Measurements from ENCODE around the gene ADAMTS15. TPM values are rescaled to one million over a fixed set of nuclear protein-coding genes. Genes with fewer than 3 reads are reported as not detected.

The ADAMTS15 gene
- total and polyA plus RNA-seq, 2 of the 4 experiments (the other 2 are of a cell fraction), result 3.0 to 5.0 TPM

DNA sequence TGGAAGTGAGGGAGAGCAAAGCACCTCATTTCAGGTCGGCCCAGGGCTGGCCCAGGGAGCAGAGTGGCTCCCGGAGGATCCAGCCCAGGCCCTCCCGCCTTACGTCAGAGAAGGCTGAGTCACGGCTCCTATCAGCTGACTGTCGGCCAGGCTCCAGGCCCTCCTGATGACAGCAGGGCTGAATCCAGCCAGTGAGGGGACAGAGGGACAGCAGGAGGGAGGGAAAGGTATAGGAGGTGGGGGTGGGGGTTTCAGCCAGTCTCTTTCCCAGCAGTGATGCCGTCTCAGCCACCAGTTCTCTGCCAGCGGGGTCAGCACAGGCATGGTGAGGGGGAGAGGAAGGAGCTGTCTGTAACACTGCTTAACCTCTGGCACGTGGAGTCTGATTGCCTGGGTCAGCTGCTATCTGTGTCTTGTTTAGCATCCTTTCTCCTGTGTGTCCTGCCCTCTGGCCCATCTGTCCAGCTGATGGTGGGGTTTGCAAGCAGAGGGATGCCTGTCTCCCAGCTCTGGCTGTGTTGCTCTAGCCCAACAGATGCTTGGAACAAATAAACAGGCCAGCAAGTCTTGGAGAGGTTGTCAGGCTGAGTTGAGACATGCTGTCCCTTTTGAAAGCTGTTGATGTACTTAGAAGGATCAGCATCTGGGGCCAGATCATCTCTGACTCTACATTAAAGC is 74.0 kb downstream of the ADAMTS15 start:
- peak overlapping the region; percentile 95 for H3K27ac ChIP-seq (ENCODE audit: insufficient read depth, low read length)
- H2AK9ac ChIP-seq (replicated peaks; ENCODE audit: low read depth, low read length, poor library complexity), result peak overlapping the region; percentile 91
- POLR2A ChIA-PET (ENCODE audit: unreplicated experiment), result no interaction called here
- peak overlapping the region; percentile 87 for H3K4ac ChIP-seq (ENCODE audit: low read depth, low read length)
- peak overlapping the region; percentile 91 for H4K91ac ChIP-seq (ENCODE audit: insufficient read depth, low read depth, low read length)
- H3K4me2 ChIP-seq (ENCODE audit: low read depth, low read length), result peak overlapping the region; percentile 33; the same call in 1 of the 2 replicates
- peak overlapping the region; percentile 84 for H2AFZ ChIP-seq (replicated peaks; ENCODE audit: low read length, poor library complexity)
- dilution Hi-C loops (cut with HindIII; ENCODE audit: low sequenced_read_pairs, unreplicated experiment) (no loop called here), in situ Hi-C loops (cut with MboI; ENCODE audit: low sequenced_read_pairs) (no loop called here), intact Hi-C loops (cut with micrococcal nuclease) (loop anchor here (2.0 to 5.0 kb wide), 2 partner anchors 44 to 305 kb away; no protein-coding TSS in a partner anchor)
- no peaks in the 10 kb centered on the region; the same call in 1 of the 2 replicates for H4K20me1 ChIP-seq (ENCODE audit: insufficient read depth, low read length)
- peak overlapping the region; percentile 96 for H4K5ac ChIP-seq (ENCODE audit: low read depth, low read length)
- H3K4me1 ChIP-seq (ENCODE audit: control insufficient read depth, insufficient read depth, low read length), result peaks cover 20% of the 10 kb centered on the region
- no peaks in the 10 kb centered on the region for H3K36me3 ChIP-seq (ENCODE audit: control insufficient read depth, insufficient read depth, low read length)
- peak overlapping the region; percentile 91 for H3K14ac ChIP-seq (replicated peaks; ENCODE audit: low read depth, low read length)
- H4K8ac ChIP-seq (ENCODE audit: low read depth in 2 of 2, low read length in 2 of 2), result peak overlapping the region; percentile 71 to 88
- peak overlapping the region; percentile 92 for H3K23ac ChIP-seq (ENCODE audit: low read depth, low read length)
- H2BK15ac ChIP-seq (ENCODE audit: low read depth, low read length), result peak overlapping the region; percentile 99; the same call in 2 of the 3 replicates
- 0% methylated on average over 3 of the region's 9 CpGs; no CpG with 5 or more reads in 1 of the 2 experiments for WGBS, 2 experiments (ENCODE audit: extremely low coverage in 2 of 2, insufficient read length in 1 of 2)
- peak overlapping the region; percentile 95 for H2BK120ac ChIP-seq (ENCODE audit: low read depth, low read length)
- H3K18ac ChIP-seq (ENCODE audit: low read depth, low read length), result peak overlapping the region; percentile 96
- H3K27me3 ChIP-seq (ENCODE audit: control insufficient read depth, insufficient read depth, low read length), result no peaks in the 10 kb centered on the region
- DNase-seq, result peak; percentile 97
- H3K56ac ChIP-seq (ENCODE audit: extremely low read depth, insufficient read depth, low read length), result peak overlapping the region; percentile 56
- TF ChIP-seq POLR2A (IDR thresholded peaks at IDR 0.05; ENCODE audit: low read depth, low read length) (peak; percentile 60), MAZ (IDR thresholded peaks at IDR 0.05; ENCODE audit: borderline replicate concordance, low read depth, low read length) (peak; percentile 51; the same call in 1 of the 2 replicates), CTCF (conservative IDR thresholded peaks at IDR 0.05; ENCODE audit: low read depth, low read length) (no peak), RFX5 (IDR thresholded peaks at IDR 0.05; ENCODE audit: low read depth, low read length) (no peak), ELK1 (IDR thresholded peaks at IDR 0.05; ENCODE audit: borderline replicate concordance, low read depth, low read length) (no peak), MAFK (IDR thresholded peaks at IDR 0.05; ENCODE audit: low read depth, low read length) (peak; percentile 4; the same call in 1 of the 2 replicates), BHLHE40 (IDR thresholded peaks at IDR 0.05; ENCODE audit: low read depth, low read length) (peak; percentile 89), NFE2L2 (IDR thresholded peaks at IDR 0.05; ENCODE audit: low read depth, low read length) (peak; percentile 86), FOS (IDR thresholded peaks at IDR 0.05; ENCODE audit: low read depth, low read length) (peak; percentile 82), CEBPB (IDR thresholded peaks at IDR 0.05; ENCODE audit: low read depth, low read length) (peak; percentile 54; the same call in 1 of the 2 replicates), MXI1 (IDR thresholded peaks at IDR 0.05; ENCODE audit: borderline replicate concordance, low read depth, low read length) (peak; percentile 45; the same call in 1 of the 2 replicates)
- TF ChIP-seq, protein P1, sequence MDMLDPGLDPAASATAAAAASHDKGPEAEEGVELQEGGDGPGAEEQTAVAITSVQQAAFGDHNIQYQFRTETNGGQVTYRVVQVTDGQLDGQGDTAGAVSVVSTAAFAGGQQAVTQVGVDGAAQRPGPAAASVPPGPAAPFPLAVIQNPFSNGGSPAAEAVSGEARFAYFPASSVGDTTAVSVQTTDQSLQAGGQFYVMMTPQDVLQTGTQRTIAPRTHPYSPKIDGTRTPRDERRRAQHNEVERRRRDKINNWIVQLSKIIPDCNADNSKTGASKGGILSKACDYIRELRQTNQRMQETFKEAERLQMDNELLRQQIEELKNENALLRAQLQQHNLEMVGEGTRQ (IDR thresholded peaks at IDR 0.05; ENCODE audit: low read depth, low read length), result peak; percentile 87
- peak overlapping the region; percentile 95 for H2AK5ac ChIP-seq (ENCODE audit: low read depth, low read length)
- H2BK20ac ChIP-seq (ENCODE audit: low read depth, low read length), result peak overlapping the region; percentile 83
- TSS peak; percentile 64 for BruUV-seq (replicated peaks)
- ATAC-seq (ENCODE audit: low read depth), result peak; percentile 95
- peak overlapping the region; percentile 84 for H2BK5ac ChIP-seq (ENCODE audit: low read depth, low read length, poor library complexity, severe bottlenecking)
- peaks cover 14% of the 10 kb centered on the region for H3K9me1 ChIP-seq (ENCODE audit: insufficient read depth, low read length)
- CTCF ChIA-PET, result interaction anchor here (0.6 to 3.7 kb wide), 6 partner anchors 9 to 118 kb away, joined by 3 to 11 read pairs (median 4); no protein-coding TSS in a partner anchor
- H3K9me3 ChIP-seq (ENCODE audit: control insufficient read depth, insufficient read depth, low read length), result no peaks in the 10 kb centered on the region
- H3K4me3 ChIP-seq (ENCODE audit: insufficient read depth, low read depth, low read length), result no peak overlapping the region
- H3K9ac ChIP-seq (ENCODE audit: low read depth, low read length), result peak overlapping the region; percentile 62
- no peaks in the 10 kb centered on the region for H3K79me1 ChIP-seq (ENCODE audit: low read depth in 1 of 2, low read length in 2 of 2)

Measured in IMR-90 (cell line).